Testis (tissue), 2 donors: Measurements from ENCODE around the gene FBXL15.

Experiments
- CTCF ChIP-seq, 3 experiments: fragments of 450-650 bp in 2 of 3; fragments of 200-600 bp in 1 of 3; sonication (generic) in 1 of 3; IDR thresholded peaks; one replicate each; pipeline ENCODE4 v1.5.1; 2016 to 2019; ENCODE audit warnings: antibody characterized with exemption in 3 of 3, mild to moderate bottlenecking in 2 of 3, moderate library complexity in 1 of 3
- POLR2A ChIP-seq: fragments of 450-650 bp; IDR thresholded peaks from one replicate; pipeline ENCODE4 v1.6.1; 2017; ENCODE audit warnings: antibody characterized with exemption, mild to moderate bottlenecking, moderate library complexity

GRCh38 chr10:102435529-102436233 is 15.0 kb downstream of the FBXL15 start:
- no peak for TF ChIP-seq CTCF (IDR thresholded peaks at IDR 0.05)
- TF ChIP-seq POLR2A: no peak
